ENCODE results near the gene WDR86. TPM values are rescaled to one million over a fixed set of nuclear protein-coding genes. Genes with fewer than 3 reads are reported as not detected.

The WDR86 gene
- total and polyA plus RNA-seq, 2 of the 8 experiments (the other 6 are each of a cell fraction or from before 2014, with no cell fraction given): 12.7 to 15.8 TPM

DNA sequence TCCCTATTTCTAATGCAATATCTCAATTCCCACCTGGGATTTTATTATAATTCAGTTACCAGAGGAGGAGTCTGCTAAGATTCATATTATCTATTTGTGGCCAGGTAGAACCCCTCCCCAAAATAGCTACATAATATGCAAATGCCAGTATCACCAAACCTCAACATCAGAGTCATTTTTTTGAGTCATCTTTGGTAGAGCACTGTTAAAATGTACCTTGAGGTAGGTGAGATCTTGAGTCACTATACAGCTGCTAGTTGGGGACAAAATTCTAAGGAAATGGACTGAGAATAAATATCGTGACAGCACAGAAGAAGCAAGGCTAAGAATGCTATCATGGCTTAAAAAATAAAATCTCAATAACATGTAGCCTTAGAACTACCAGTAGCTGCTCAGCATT is 34.8 kb upstream of the WDR86 start:
- Histone ChIP-seq H2BK12ac (ENCODE audit: low read depth, low read length) (no peak overlapping the region), H3K27ac (ENCODE audit: low read depth, low read length) (no peak overlapping the region), H4K8ac (ENCODE audit: extremely low read depth, insufficient read depth, low read length) (no peak overlapping the region), H2BK15ac (ENCODE audit: low read length) (no peak overlapping the region), H3K14ac (ENCODE audit: insufficient read length) (no peak overlapping the region), H3K4ac (replicated peaks; ENCODE audit: insufficient read length, low read depth, low read length) (no peak overlapping the region), H3K56ac (replicated peaks; ENCODE audit: insufficient read length, low read depth, low read length) (no peak overlapping the region), H2BK120ac (replicated peaks; ENCODE audit: low read depth, low read length) (no peak overlapping the region), H2AFZ (ENCODE audit: low read length) (no peak overlapping the region), H3K23ac (ENCODE audit: insufficient read length) (no peak overlapping the region), H4K5ac (ENCODE audit: insufficient read length, low read depth, low read length) (no peak overlapping the region), H3K79me1 (ENCODE audit: low read depth, low read length) (no peaks in the 10 kb centered on the region), H4K91ac (replicated peaks; ENCODE audit: insufficient read length, low read length) (no peak overlapping the region), H3K9ac (replicated peaks in 1 of 4; ENCODE audit: extremely low read depth in 1 of 4, low read depth in 3 of 4, low read length in 3 of 4) (no peak overlapping the region), H3K18ac (ENCODE audit: extremely low read depth, low read length) (no peak overlapping the region), H3K23me2 (ENCODE audit: low read depth, low read length) (peaks cover 8% of the 10 kb centered on the region; the same call in 1 of the 2 replicates), H2BK20ac (ENCODE audit: low read length) (no peak overlapping the region), H3K36me3 (ENCODE audit: control insufficient read depth in 2 of 4, insufficient read depth in 4 of 4, low read length in 3 of 4) (no peaks in the 10 kb centered on the region), H4K20me1 (replicated peaks in 1 of 2; ENCODE audit: control insufficient read depth in 1 of 2, insufficient read depth in 2 of 2, low read length in 2 of 2) (no peaks in the 10 kb centered on the region), H2AK5ac (ENCODE audit: low read depth, low read length) (no peak overlapping the region), H3K9me3 (ENCODE audit: insufficient read depth in 2 of 2, low read depth in 1 of 2, low read length in 1 of 2) (no peaks in the 10 kb centered on the region), H3K79me2 (ENCODE audit: control insufficient read depth in 1 of 2, insufficient read depth in 2 of 2, low read length in 2 of 2) (no peaks in the 10 kb centered on the region), H3K27me3 (replicated peaks in 1 of 4; ENCODE audit: control insufficient read depth in 3 of 4, extremely low read depth in 1 of 4, insufficient read depth in 3 of 4, low read length in 3 of 4) (peaks cover 0 to 12% (median 7%) of the 10 kb centered on the region in 4 experiments; a peak in 5 of 7 replicates), H3K4me3 (ENCODE audit: extremely low read depth in 1 of 4, insufficient read depth in 2 of 4, low read depth in 3 of 4, low read length in 4 of 4) (no peak overlapping the region), H2BK5ac (ENCODE audit: low read depth, low read length) (no peak overlapping the region), H3K4me1 (replicated peaks in 1 of 4; ENCODE audit: control insufficient read depth in 3 of 4, insufficient read depth in 4 of 4, low read length in 3 of 4) (peaks cover 0 to 15% (median 5%) of the 10 kb centered on the region in 4 experiments; a peak in 6 of 7 replicates), H3K4me2 (ENCODE audit: insufficient read depth in 1 of 2, low read depth in 2 of 2, low read length in 2 of 2) (no peak overlapping the region)
- DNase-seq (ENCODE audit: low read depth in 1 of 2, low spot score in 2 of 2) (no peak), FAIRE-seq (no peak)
- no peak for TF ChIP-seq JUN (IDR thresholded peaks at IDR 0.05; ENCODE audit: low read depth, low read length)
- TF ChIP-seq EGR1 (IDR thresholded peaks at IDR 0.05; ENCODE audit: borderline replicate concordance, low read depth, low read length): no peak
- no peak for TF ChIP-seq NANOG (IDR thresholded peaks at IDR 0.05; ENCODE audit: insufficient read depth, low read depth, low read length, poor library complexity, severe bottlenecking)
- ChIA-PET CTCF (ENCODE audit: partially characterized antibody) (interaction anchor here (0.6 to 13.7 kb wide), 5 partner anchors 38 to 263 kb away, joined by 3 to 185 read pairs (median 4); no protein-coding TSS in a partner anchor), POLR2A (ENCODE audit: partially characterized antibody) (no interaction called here)
- WGBS, 2 experiments (ENCODE audit: extremely low coverage in 1 of 2, insufficient coverage in 1 of 2, insufficient read length in 1 of 2, insufficient replicate concordance in 2 of 2, low coverage in 1 of 2, low lambda C conversion rate in 2 of 2, missing lambda C conversion rate in 1 of 2): 91% methylated on average over 1 of the region's 1 CpG; no CpG with 5 or more reads in 1 of the 2 experiments
